Fibroblast of lung (primary cell): ENCODE results near the gene USP32. TPM values are rescaled to one million over a fixed set of nuclear protein-coding genes. Genes with fewer than 3 reads are reported as not detected.
A peak's percentile ranks its signal among the peaks of the same experiment; 100 is the strongest.
"Not testable (repeated sequence)": the region's sequence is repeated elsewhere in the genome, so short reads cannot be mapped to it uniquely, and the experiment has no call there.

Experiments
- DNase-seq, 2 donors: peaks; one replicate each; pipeline versions ENCODE4 v3.0.0 to v3.0.0-alpha.2; 2010; ENCODE audit warnings: low read depth in 2 of 2
- H2AFZ ChIP-seq: 2 replicates; pipeline ENCODE4 v1.5.1; 2012; ENCODE audit warnings: low read length, control low read depth, inconsistent platforms
- H3K27ac ChIP-seq: 2 replicates; pipeline ENCODE4 v1.5.1; 2011; ENCODE audit warnings: low read length, control low read depth; ENCODE audit not compliant: insufficient read depth
- H3K27me3 ChIP-seq: 2 replicates; pipeline ENCODE4 v1.5.1; 2011; ENCODE audit warnings: mild to moderate bottlenecking, low read length; ENCODE audit not compliant: control insufficient read depth, insufficient read depth
- H3K36me3 ChIP-seq: 2 replicates; pipeline ENCODE4 v1.5.1; 2011; ENCODE audit warnings: low read length; ENCODE audit not compliant: control insufficient read depth, insufficient read depth
- H3K4me1 ChIP-seq: 2 replicates; pipeline ENCODE4 v1.5.1; 2011; ENCODE audit warnings: low read length; ENCODE audit not compliant: control insufficient read depth, insufficient read depth; ENCODE audit errors: extremely low read depth
- H3K4me2 ChIP-seq: 2 replicates; pipeline ENCODE4 v1.5.1; 2011; ENCODE audit warnings: low read length, control low read depth; ENCODE audit not compliant: insufficient read depth; ENCODE audit errors: extremely low read depth
- H3K4me3 ChIP-seq, 4 experiments: fragments of 200-600 bp in 1 of 4; sonication (generic) in 1 of 4; replicated peaks in 1 of 4; 2 replicates each; pipeline ENCODE4 v1.5.1; 2011 to 2016; ENCODE audit warnings: low read length in 4 of 4, low read depth in 3 of 4, mild to moderate bottlenecking in 3 of 4, control low read depth in 2 of 4, inconsistent platforms in 1 of 4, mixed read lengths in 1 of 4; ENCODE audit not compliant: insufficient read depth in 1 of 4; ENCODE audit errors: control extremely low read depth in 1 of 4
- H3K79me2 ChIP-seq: 2 replicates; pipeline ENCODE4 v1.5.1; 2012; ENCODE audit warnings: mild to moderate bottlenecking, low read length, inconsistent platforms; ENCODE audit not compliant: control insufficient read depth, insufficient read depth
- H3K9ac ChIP-seq: 2 replicates; pipeline ENCODE4 v1.5.1; 2011; ENCODE audit warnings: mild to moderate bottlenecking, low read length, control low read depth; ENCODE audit not compliant: insufficient read depth
- H3K9me3 ChIP-seq: 2 replicates; pipeline ENCODE4 v1.5.1; 2012; ENCODE audit warnings: low read depth, low read length; ENCODE audit not compliant: control insufficient read depth, insufficient read depth
- H4K20me1 ChIP-seq: 2 replicates; pipeline ENCODE4 v1.5.1; 2011; ENCODE audit warnings: low read length; ENCODE audit not compliant: control insufficient read depth, insufficient read depth; ENCODE audit errors: extremely low read depth
- CTCF ChIP-seq, 2 donors: IDR thresholded peaks in 1 of 2; conservative IDR thresholded peaks in 1 of 2; 1 replicate in 1 of 2; 2 replicates in 1 of 2; pipeline ENCODE4 v1.5.1; 2011 to 2012; ENCODE audit warnings: low read length in 2 of 2, control low read depth in 1 of 2, inconsistent platforms in 1 of 2, low read depth in 1 of 2, mild to moderate bottlenecking in 1 of 2
- EZH2 ChIP-seq: IDR thresholded peaks from 2 replicates; pipeline ENCODE4 v1.5.1; 2012; ENCODE audit warnings: low read length, control low read depth, mild to moderate bottlenecking; ENCODE audit errors: missing control alignments
- polyA plus RNA-seq, 2 donors: library from polyadenylated mRNA; depleted of rRNA in 1 of 2; stranded (reverse) in 1 of 2; unstranded in 1 of 2; fragments of >200 nt; gene quantifications; 2 replicates each; pipeline ENCODE4 v1.2.1, GENCODE V29; 2011 to 2012; ENCODE audit warnings: missing spikeins in 1 of 2
- total RNA-seq: library from RNA; depleted of rRNA; stranded (reverse); fragments of >200 nt; gene quantifications from 2 replicates; pipeline ENCODE4 v1.2.1, GENCODE V29; 2014

USP32 gene
- total and polyA plus RNA-seq, 2 donors (not counting 1 experiment from before 2014, with no cell fraction given), result 40.1 to 82.7 TPM

GRCh38 chr17:60188759-60189158 lies 203.2 kb downstream of the USP32 start:
- TF ChIP-seq EZH2 (no peak), CTCF (conservative IDR thresholded peaks at IDR 0.05 in 1 of 2, IDR thresholded peaks at IDR 0.05 in 1 of 2; ENCODE audit: low read depth in 1 of 2, low read length in 2 of 2) (no peak)
- Histone ChIP-seq H4K20me1 (no peaks in the 10 kb centered on the region), H3K9me3 (no peaks in the 10 kb centered on the region), H3K27ac (no peak overlapping the region), H3K4me1 (no peaks in the 10 kb centered on the region), H3K27me3 (no peaks in the 10 kb centered on the region), H3K4me2 (no peak overlapping the region), H3K9ac (no peak overlapping the region), H3K4me3 (no peak overlapping the region), H3K79me2 (no peaks in the 10 kb centered on the region), H3K36me3 (peaks cover 2% of the 10 kb centered on the region), H2AFZ (no peak overlapping the region)
- DNase-seq, result no peak

- not testable (repeated sequence) for H3K4me2 ChIP-seq, H3K27me3 ChIP-seq, H3K9me3 ChIP-seq, H3K4me1 ChIP-seq, H2AFZ ChIP-seq, H3K79me2 ChIP-seq, H4K20me1 ChIP-seq, H3K36me3 ChIP-seq, H3K27ac ChIP-seq, H3K9ac ChIP-seq, H3K4me3 ChIP-seq
- peak in 1 of 2 donors; percentile 75 for DNase-seq
Observed at GRCh38 chr17:60186846-60187745, 204.8 kb downstream of the USP32 start.

GRCh38 chr17:60186372-60186771 lies 205.6 kb downstream of the USP32 start:
- H3K9me3 ChIP-seq, H3K4me3 ChIP-seq, H3K4me1 ChIP-seq, DNase-seq, H3K27me3 ChIP-seq, H3K4me2 ChIP-seq, H4K20me1 ChIP-seq, H3K36me3 ChIP-seq, H3K79me2 ChIP-seq, H3K27ac ChIP-seq, H3K9ac ChIP-seq, H2AFZ ChIP-seq: not testable (repeated sequence)

GRCh38 chr17:60180380-60180779 lies 211.6 kb downstream of the USP32 start:
- H3K27me3 ChIP-seq, H2AFZ ChIP-seq, H3K36me3 ChIP-seq, H3K9me3 ChIP-seq, H3K9ac ChIP-seq, DNase-seq, H3K79me2 ChIP-seq, H3K4me1 ChIP-seq, H3K4me2 ChIP-seq, H4K20me1 ChIP-seq, H3K4me3 ChIP-seq, H3K27ac ChIP-seq: not testable (repeated sequence)

- H3K4me3 ChIP-seq, H3K9ac ChIP-seq, H3K9me3 ChIP-seq, H4K20me1 ChIP-seq, H3K36me3 ChIP-seq, DNase-seq, H3K27me3 ChIP-seq, H3K79me2 ChIP-seq, H3K4me2 ChIP-seq, H3K4me1 ChIP-seq, H2AFZ ChIP-seq, H3K27ac ChIP-seq: not testable (repeated sequence)
Observed at GRCh38 chr17:60178180-60178579, 213.8 kb downstream of the USP32 start.

- not testable (repeated sequence) for H3K4me1 ChIP-seq, H3K9ac ChIP-seq, H3K4me2 ChIP-seq, H3K36me3 ChIP-seq, H3K27ac ChIP-seq, H2AFZ ChIP-seq, DNase-seq, H4K20me1 ChIP-seq, H3K79me2 ChIP-seq, H3K9me3 ChIP-seq, H3K4me3 ChIP-seq, H3K27me3 ChIP-seq
Observed at GRCh38 chr17:60176763-60177162, 215.2 kb downstream of the USP32 start.
